Mucosa of descending colon (tissue), 3 donors: ENCODE measurements around the gene PLS1. TPM values are rescaled to one million over a fixed set of nuclear protein-coding genes. Genes with fewer than 3 reads are reported as not detected.
"Not testable (repeated sequence)": the region's sequence is repeated elsewhere in the genome, so short reads cannot be mapped to it uniquely, and the experiment has no call there.

ENCODE experiments used
- ATAC-seq: fragments of 200-7000 bp; cut with Tn5 transposase; one replicate; pipeline ENCODE4 v1.9.1; 2020; ENCODE audit warnings: mild to moderate bottlenecking, moderate library complexity
- DNase-seq, 3 donors: peaks; one replicate each; pipeline ENCODE4 v3.0.0-alpha.2; 2020
- H3K36me3 ChIP-seq: fragments of 200-600 bp; one replicate; pipeline ENCODE4 v1.8.0; 2021; ENCODE audit warnings: low read depth, mild to moderate bottlenecking
- H3K4me1 ChIP-seq: fragments of 200-600 bp; one replicate; pipeline ENCODE4 v1.8.0; 2021; ENCODE audit warnings: low read depth, mild to moderate bottlenecking
- H3K4me3 ChIP-seq: fragments of 200-600 bp; one replicate; pipeline ENCODE4 v1.8.0; 2021; ENCODE audit warnings: mild to moderate bottlenecking
- H3K9me3 ChIP-seq: fragments of 200-600 bp; one replicate; pipeline ENCODE4 v1.8.0; 2021; ENCODE audit warnings: mild to moderate bottlenecking
- intact Hi-C, 2 donors: fragments of 100-400 bp; cut with DNase I in 1 of 2; cut with micrococcal nuclease in 1 of 2; formaldehyde crosslinking; loops; one replicate each; pipeline versions ENCODE4 v1.11.0 to v1.11.1; 2022; cut with DNase I, micrococcal nuclease
- total RNA-seq, 3 donors: library from RNA; stranded (reverse); fragmentation: NEBNext Ultra II Directional in 2 of 3; extraction: Animal tissue kit (Norgen Biotek cat#: 25700) in 2 of 3; gene quantifications; one replicate each; pipeline versions ENCODE4 v1.2.1 to v1.2.4, GENCODE V29; 2021 to 2023
- TF ChIP-seq, protein P1 (sequence below): fragments of 200-600 bp; IDR thresholded peaks from one replicate; pipeline ENCODE4 v1.8.0; 2022; ENCODE audit warnings: antibody characterized with exemption, mild to moderate bottlenecking
- donor health status: DM: no; HTN: no; CAD: no; lungs with moderate emphysema.
- donor health status: DM: no; HTN: no; CAD: no.
- donor health status: DM: no; HTN: yes; CAD: no.

PLS1 gene
- total RNA-seq, 3 donors from 2014 or later, result 235 to 448 (median 442) TPM

DNA sequence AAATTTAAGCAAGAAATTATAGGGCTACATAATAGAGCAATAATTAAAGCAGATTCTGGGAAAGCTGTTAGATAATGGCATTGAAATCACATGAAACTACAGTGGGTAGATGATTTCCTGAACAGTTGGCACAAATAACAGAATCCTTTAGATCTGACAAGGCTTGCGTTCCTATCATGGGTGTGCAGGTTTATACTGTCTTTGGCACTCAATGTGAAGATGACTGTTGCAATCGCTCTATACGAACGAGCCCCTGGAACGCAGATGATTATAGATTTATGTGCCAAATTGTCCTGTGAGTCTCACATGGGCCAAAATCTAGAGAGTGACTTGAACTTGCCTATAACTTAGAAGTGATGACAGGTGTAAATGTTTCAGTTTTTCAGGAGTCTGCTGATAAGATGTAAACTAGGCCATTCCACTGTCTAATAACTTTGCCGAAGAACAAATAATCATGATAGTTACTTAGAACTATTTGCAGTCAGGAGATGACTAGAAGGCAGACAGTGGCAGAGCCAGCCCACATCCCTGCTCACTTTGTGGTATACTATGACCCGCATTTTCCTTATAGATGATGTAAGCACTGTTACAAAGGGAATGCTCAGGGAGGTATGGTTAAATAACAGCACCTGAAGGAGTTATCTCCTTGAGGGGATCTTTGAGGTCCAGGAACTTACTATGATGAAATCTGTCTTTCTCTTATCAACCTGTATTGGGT, 97.1 kb downstream of the PLS1 start:
- DNase-seq (no peak), ATAC-seq (no peak)
- no peaks in the 10 kb centered on the region for H3K36me3 ChIP-seq
- intact Hi-C loops, result no loop called here
- no peak overlapping the region for H3K4me3 ChIP-seq
- H3K4me1 ChIP-seq, result no peaks in the 10 kb centered on the region
- TF ChIP-seq, protein P1, sequence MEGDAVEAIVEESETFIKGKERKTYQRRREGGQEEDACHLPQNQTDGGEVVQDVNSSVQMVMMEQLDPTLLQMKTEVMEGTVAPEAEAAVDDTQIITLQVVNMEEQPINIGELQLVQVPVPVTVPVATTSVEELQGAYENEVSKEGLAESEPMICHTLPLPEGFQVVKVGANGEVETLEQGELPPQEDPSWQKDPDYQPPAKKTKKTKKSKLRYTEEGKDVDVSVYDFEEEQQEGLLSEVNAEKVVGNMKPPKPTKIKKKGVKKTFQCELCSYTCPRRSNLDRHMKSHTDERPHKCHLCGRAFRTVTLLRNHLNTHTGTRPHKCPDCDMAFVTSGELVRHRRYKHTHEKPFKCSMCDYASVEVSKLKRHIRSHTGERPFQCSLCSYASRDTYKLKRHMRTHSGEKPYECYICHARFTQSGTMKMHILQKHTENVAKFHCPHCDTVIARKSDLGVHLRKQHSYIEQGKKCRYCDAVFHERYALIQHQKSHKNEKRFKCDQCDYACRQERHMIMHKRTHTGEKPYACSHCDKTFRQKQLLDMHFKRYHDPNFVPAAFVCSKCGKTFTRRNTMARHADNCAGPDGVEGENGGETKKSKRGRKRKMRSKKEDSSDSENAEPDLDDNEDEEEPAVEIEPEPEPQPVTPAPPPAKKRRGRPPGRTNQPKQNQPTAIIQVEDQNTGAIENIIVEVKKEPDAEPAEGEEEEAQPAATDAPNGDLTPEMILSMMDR, result no peak
- no peaks in the 10 kb centered on the region for H3K9me3 ChIP-seq

DNA sequence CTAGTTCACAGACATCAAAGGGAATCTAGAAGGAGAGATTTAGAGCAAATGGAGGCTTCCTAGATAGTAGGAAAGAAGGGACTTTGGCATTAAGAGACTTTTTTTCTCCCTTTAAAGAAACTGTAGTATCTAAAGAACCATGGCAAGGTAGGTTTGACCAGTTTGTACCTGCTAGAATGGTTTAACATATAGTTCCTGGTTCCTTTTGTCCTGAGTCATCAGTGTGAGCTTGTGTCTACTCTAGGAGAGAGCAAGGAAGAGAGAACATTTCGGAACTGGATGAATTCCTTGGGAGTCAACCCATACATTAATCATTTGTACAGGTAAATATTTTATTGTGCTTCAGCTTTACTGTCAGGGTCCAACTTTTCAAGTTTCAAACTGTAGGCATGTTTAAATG, 98.0 kb downstream of the PLS1 start:
- H3K4me3 ChIP-seq, result no peak overlapping the region
- DNase-seq, result no peak
- intact Hi-C loops, result no loop called here
- no peaks in the 10 kb centered on the region for H3K9me3 ChIP-seq
- no peaks in the 10 kb centered on the region for H3K36me3 ChIP-seq
- no peaks in the 10 kb centered on the region for H3K4me1 ChIP-seq
- TF ChIP-seq, protein P1, result no peak
- peak; percentile 56 for ATAC-seq

DNA sequence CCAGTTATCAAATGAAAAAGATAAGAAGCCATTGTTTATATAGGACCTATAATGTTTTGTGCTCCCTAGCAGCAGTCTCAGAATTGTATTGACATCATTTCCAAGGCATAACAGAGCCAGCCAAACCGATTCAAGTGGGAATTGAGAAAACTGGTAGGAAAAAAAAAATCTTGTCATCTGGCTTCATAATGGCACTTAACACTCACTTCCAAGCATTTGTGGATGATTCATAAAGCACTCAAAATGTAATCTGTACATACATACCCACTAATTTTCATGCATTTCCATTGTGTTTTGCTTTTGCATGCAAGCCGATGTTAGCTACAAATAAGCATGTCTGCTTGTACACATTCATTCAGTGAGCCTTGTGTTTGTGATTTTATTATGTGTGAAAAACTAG, 109.0 kb downstream of the PLS1 start:
- no peak overlapping the region for H3K4me3 ChIP-seq
- no peaks in the 10 kb centered on the region for H3K9me3 ChIP-seq
- no peak for DNase-seq
- intact Hi-C loops, result no loop called here
- no peak for ATAC-seq
- TF ChIP-seq, protein P1, result no peak
- no peaks in the 10 kb centered on the region for H3K36me3 ChIP-seq
- no peaks in the 10 kb centered on the region for H3K4me1 ChIP-seq

- no peak overlapping the region for H3K4me3 ChIP-seq
- no peaks in the 10 kb centered on the region for H3K9me3 ChIP-seq
- intact Hi-C loops, result no loop called here
- H3K4me1 ChIP-seq, result no peaks in the 10 kb centered on the region
- ATAC-seq (no peak), DNase-seq (no peak)
- H3K36me3 ChIP-seq, result no peaks in the 10 kb centered on the region
- TF ChIP-seq, protein P1, result no peak
Observed at GRCh38 chr3:142706321-142707127, 110.3 kb downstream of the PLS1 start.

- intact Hi-C loops, result no loop called here
- Histone ChIP-seq H3K4me3 (no peak overlapping the region), H3K4me1 (no peaks in the 10 kb centered on the region), H3K9me3 (no peaks in the 10 kb centered on the region), H3K36me3 (no peaks in the 10 kb centered on the region)
- no peak for DNase-seq
- TF ChIP-seq, protein P1, result no peak
- ATAC-seq, result no peak
Observed at GRCh38 chr3:142709207-142709606, 113.0 kb downstream of the PLS1 start.

GRCh38 chr3:142714882-142715281, 118.7 kb downstream of the PLS1 start:
- DNase-seq, H3K4me3 ChIP-seq, H3K36me3 ChIP-seq, H3K4me1 ChIP-seq, ATAC-seq, intact Hi-C loops, H3K9me3 ChIP-seq: not testable (repeated sequence)
